CD14-positive monocyte (primary cell): ENCODE data around the gene LMNTD2. TPM values are rescaled to one million over a fixed set of nuclear protein-coding genes. Genes with fewer than 3 reads are reported as not detected.

Experiments
- DNase-seq, 3 donors: peaks; one replicate each; pipeline ENCODE4 v3.0.0-alpha.2; 2011 to 2022
- H2AFZ ChIP-seq: 2 replicates; pipeline ENCODE4 v1.6.0; 2012; ENCODE audit warnings: mild to moderate bottlenecking, low read depth, low read length, inconsistent platforms; ENCODE audit not compliant: insufficient read depth, poor library complexity, severe bottlenecking
- H3K27ac ChIP-seq, 2 donors: 1 replicate in 1 of 2; 2 replicates in 1 of 2; pipeline ENCODE4 v1.5.1; 2012 to 2013; ENCODE audit warnings: low read length in 2 of 2, control low read depth in 1 of 2, inconsistent platforms in 1 of 2, low read depth in 1 of 2, mild to moderate bottlenecking in 1 of 2
- H3K27me3 ChIP-seq, 2 donors: one replicate each; pipeline versions ENCODE4 v1.6.0 to v1.6.1; 2011 to 2013; ENCODE audit warnings: low read length in 2 of 2; ENCODE audit not compliant: control insufficient read depth in 2 of 2, insufficient read depth in 2 of 2
- H3K36me3 ChIP-seq, 2 donors: replicated peaks in 1 of 2; 1 replicate in 1 of 2; 2 replicates in 1 of 2; pipeline versions ENCODE4 v1.5.1 to v1.6.1; 2012 to 2013; ENCODE audit warnings: low read length in 2 of 2, control low read depth in 1 of 2, inconsistent platforms in 1 of 2, mild to moderate bottlenecking in 1 of 2; ENCODE audit not compliant: insufficient read depth in 2 of 2, control insufficient read depth in 1 of 2
- H3K4me1 ChIP-seq, 2 donors: 1 replicate in 1 of 2; 2 replicates in 1 of 2; pipeline versions ENCODE4 v1.5.1 to v1.6.1; 2012 to 2013; ENCODE audit warnings: low read length in 2 of 2, control low read depth in 1 of 2, inconsistent platforms in 1 of 2, mild to moderate bottlenecking in 1 of 2, moderate library complexity in 1 of 2; ENCODE audit not compliant: insufficient read depth in 2 of 2, control insufficient read depth in 1 of 2
- H3K4me2 ChIP-seq: replicated peaks from 2 replicates; pipeline ENCODE3; 2012; ENCODE audit warnings: low read length, moderate library complexity, mild to moderate bottlenecking; ENCODE audit not compliant: poor library complexity, severe bottlenecking; ENCODE audit errors: extremely low read depth
- H3K4me3 ChIP-seq, 3 experiments: fragments of 200-600 bp in 1 of 3; sonication (generic) in 1 of 3; replicated peaks in 1 of 3; 1 replicate in 2 of 3; 2 replicates in 1 of 3; pipeline ENCODE4 v1.5.1; 2011 to 2013; ENCODE audit warnings: low read length in 3 of 3, mild to moderate bottlenecking in 3 of 3, control low read depth in 2 of 3, low read depth in 2 of 3, inconsistent platforms in 1 of 3, moderate library complexity in 1 of 3
- H3K79me2 ChIP-seq: 2 replicates; pipeline ENCODE4 v1.6.0; 2012; ENCODE audit warnings: mild to moderate bottlenecking, control low read depth, inconsistent platforms, low read length, moderate library complexity; ENCODE audit not compliant: insufficient read depth
- H3K9ac ChIP-seq: 2 replicates; pipeline ENCODE4 v1.6.0; 2017; ENCODE audit warnings: low read length, mild to moderate bottlenecking; ENCODE audit not compliant: insufficient read depth, poor library complexity, severe bottlenecking
- H3K9me3 ChIP-seq, 2 donors: replicated peaks in 1 of 2; 1 replicate in 1 of 2; 2 replicates in 1 of 2; pipeline versions ENCODE4 v1.5.1 to v1.6.1; 2012 to 2013; ENCODE audit warnings: low read length in 2 of 2, control low read depth in 1 of 2; ENCODE audit not compliant: control insufficient read depth in 1 of 2, insufficient read depth in 1 of 2
- H4K20me1 ChIP-seq: 2 replicates; pipeline ENCODE4 v1.6.0; 2012; ENCODE audit warnings: mild to moderate bottlenecking, low read length, control low read depth, moderate library complexity; ENCODE audit not compliant: insufficient read depth
- H3K27ac Mint-ChIP-seq, 7 donors: one replicate each; pipeline ENCODE4 v1.8.0; 2020; ENCODE audit warnings: mild to moderate bottlenecking in 7 of 7, mixed read lengths in 7 of 7, moderate library complexity in 6 of 7, inconsistent platforms in 2 of 7
- H3K27me3 Mint-ChIP-seq, 3 donors: one replicate each; pipeline ENCODE4 v1.8.0; 2021 to 2022; ENCODE audit warnings: low read depth in 3 of 3, mild to moderate bottlenecking in 3 of 3, mixed read lengths in 3 of 3, moderate library complexity in 3 of 3, inconsistent platforms in 1 of 3
- H3K36me3 Mint-ChIP-seq, 2 donors: one replicate each; pipeline ENCODE4 v1.8.0; 2020; ENCODE audit warnings: mixed read lengths in 2 of 2, inconsistent platforms in 1 of 2, mild to moderate bottlenecking in 1 of 2
- H3K4me1 Mint-ChIP-seq: one replicate; pipeline ENCODE4 v1.8.0; 2020; ENCODE audit warnings: mild to moderate bottlenecking, mixed read lengths
- H3K4me3 Mint-ChIP-seq, 2 donors: one replicate each; pipeline ENCODE4 v1.8.0; 2020; ENCODE audit warnings: mild to moderate bottlenecking in 2 of 2, mixed read lengths in 2 of 2, moderate library complexity in 1 of 2
- H3K9me3 Mint-ChIP-seq, 7 donors: one replicate each; pipeline ENCODE4 v1.8.0; 2020 to 2022; ENCODE audit warnings: mixed read lengths in 7 of 7, mild to moderate bottlenecking in 6 of 7, moderate library complexity in 6 of 7, inconsistent platforms in 2 of 7
- WGBS: methylation state at CpG from one replicate; pipeline ENCODE4 v1.1.5; 2013; ENCODE audit warnings: missing lambda C conversion rate; ENCODE audit not compliant: insufficient coverage; 5-methylcytosine and 5-hydroxymethylcytosine counted together
- intact Hi-C, 2 donors: fragments of 100-400 bp; cut with micrococcal nuclease; formaldehyde crosslinking; loops; one replicate each; pipeline versions ENCODE4 v1.15.0 to v1.15.1; 2023
- polyA plus RNA-seq, 3 donors: library from polyadenylated mRNA; depleted of rRNA in 1 of 3; unstranded in 2 of 3; stranded (reverse) in 1 of 3; fragments of 300-500 nt in 2 of 3; fragments of >200 nt in 1 of 3; fragmentation: Illumina TruSeq in 2 of 3; gene quantifications; 1 replicate in 2 of 3; 2 replicates in 1 of 3; pipeline ENCODE4 v1.2.3, GENCODE V29; 2012 to 2021
- TF ChIP-seq, protein P1 (sequence below): fragments of 200-600 bp; IDR thresholded peaks from one replicate; pipeline ENCODE4 v1.8.0; 2022; ENCODE audit warnings: antibody characterized with exemption, mild to moderate bottlenecking

The LMNTD2 gene
- polyA plus RNA-seq, 3 donors = 0.67 to 10.6 (median 1.2) TPM

GRCh38 chr11:528166-528814, 32.2 kb downstream of the LMNTD2 start:
- DNase-seq = no peak
- no peaks in the 10 kb centered on the region for H3K4me1 Mint-ChIP-seq

GRCh38 chr11:526192-526591, 34.3 kb downstream of the LMNTD2 start:
- peaks cover 2 to 4% (median 3%) of the 10 kb centered on the region in 3 donors for H3K27me3 Mint-ChIP-seq
- no peaks in the 10 kb centered on the region for H3K36me3 Mint-ChIP-seq

More at GRCh38 chr11:528166-528814, 32.2 kb downstream of the LMNTD2 start:
- Histone ChIP-seq H4K20me1 (peaks cover 10% of the 10 kb centered on the region), H3K27ac (no peak overlapping the region), H3K4me2 (no peak overlapping the region), H3K36me3 (peaks cover 20% of the 10 kb centered on the region in 2 donors), H3K4me3 (no peak overlapping the region), H3K9me3 (no peaks in the 10 kb centered on the region), H3K27me3 (no peaks in the 10 kb centered on the region), H3K79me2 (no peaks in the 10 kb centered on the region), H3K9ac (no peak overlapping the region), H2AFZ (no peak overlapping the region), H3K4me1 (no peaks in the 10 kb centered on the region)
- TF ChIP-seq, protein P1, sequence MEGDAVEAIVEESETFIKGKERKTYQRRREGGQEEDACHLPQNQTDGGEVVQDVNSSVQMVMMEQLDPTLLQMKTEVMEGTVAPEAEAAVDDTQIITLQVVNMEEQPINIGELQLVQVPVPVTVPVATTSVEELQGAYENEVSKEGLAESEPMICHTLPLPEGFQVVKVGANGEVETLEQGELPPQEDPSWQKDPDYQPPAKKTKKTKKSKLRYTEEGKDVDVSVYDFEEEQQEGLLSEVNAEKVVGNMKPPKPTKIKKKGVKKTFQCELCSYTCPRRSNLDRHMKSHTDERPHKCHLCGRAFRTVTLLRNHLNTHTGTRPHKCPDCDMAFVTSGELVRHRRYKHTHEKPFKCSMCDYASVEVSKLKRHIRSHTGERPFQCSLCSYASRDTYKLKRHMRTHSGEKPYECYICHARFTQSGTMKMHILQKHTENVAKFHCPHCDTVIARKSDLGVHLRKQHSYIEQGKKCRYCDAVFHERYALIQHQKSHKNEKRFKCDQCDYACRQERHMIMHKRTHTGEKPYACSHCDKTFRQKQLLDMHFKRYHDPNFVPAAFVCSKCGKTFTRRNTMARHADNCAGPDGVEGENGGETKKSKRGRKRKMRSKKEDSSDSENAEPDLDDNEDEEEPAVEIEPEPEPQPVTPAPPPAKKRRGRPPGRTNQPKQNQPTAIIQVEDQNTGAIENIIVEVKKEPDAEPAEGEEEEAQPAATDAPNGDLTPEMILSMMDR = no peak
- peaks cover 2 to 4% (median 3%) of the 10 kb centered on the region in 3 donors for H3K27me3 Mint-ChIP-seq
- H3K4me3 Mint-ChIP-seq = no peak overlapping the region
- no peaks in the 10 kb centered on the region for H3K9me3 Mint-ChIP-seq
- peaks cover 12 to 15% of the 10 kb centered on the region in 2 donors for H3K36me3 Mint-ChIP-seq
- intact Hi-C loops = no loop called here
- WGBS = 94% methylated on average over 29 of the region's 30 CpGs
- no peak overlapping the region for H3K27ac Mint-ChIP-seq

More at GRCh38 chr11:526192-526591, 34.3 kb downstream of the LMNTD2 start:
- TF ChIP-seq, protein P1 = no peak
- Histone ChIP-seq H3K79me2 (no peaks in the 10 kb centered on the region), H4K20me1 (no peaks in the 10 kb centered on the region), H2AFZ (no peak overlapping the region), H3K9me3 (no peaks in the 10 kb centered on the region), H3K4me2 (no peak overlapping the region), H3K4me3 (no peak overlapping the region), H3K36me3 (peaks cover under 1 to 2% of the 10 kb centered on the region in 2 donors), H3K27me3 (no peaks in the 10 kb centered on the region), H3K4me1 (no peaks in the 10 kb centered on the region), H3K27ac (no peak overlapping the region), H3K9ac (no peak overlapping the region)
- WGBS = 87% methylated on average over 16 of the region's 17 CpGs
- H3K4me3 Mint-ChIP-seq = no peak overlapping the region
- DNase-seq = no peak
- intact Hi-C loops = no loop called here
- H3K4me1 Mint-ChIP-seq = no peaks in the 10 kb centered on the region
- H3K9me3 Mint-ChIP-seq = peaks cover 0 to 2% (median 0%) of the 10 kb centered on the region in 7 donors
- no peak overlapping the region for H3K27ac Mint-ChIP-seq
